GM12892 (cell line): ENCODE data around the gene ETHE1.

Source experiments
- POLR2A ChIP-seq: IDR thresholded peaks from 2 replicates; pipeline ENCODE4 v1.6.1; 2011; ENCODE audit warnings: low read depth, low read length, control low read depth
- POLR2AphosphoS5 ChIP-seq: IDR thresholded peaks from 2 replicates; pipeline ENCODE4 v1.6.1; 2011; ENCODE audit warnings: low read depth, low read length, control low read depth

- TF ChIP-seq POLR2A (no peak), POLR2AphosphoS5 (no peak)
These were observed 22.4 kb downstream of the ETHE1 start, which contains the start of gene PHLDB3 for GRCh38 chr19:43504426-43505185.
